GM12892 (cell line): ENCODE data around the gene MACROD2.

Experiments
- POLR2A ChIP-seq: IDR thresholded peaks from 2 replicates; pipeline ENCODE4 v1.6.1; 2011; ENCODE audit warnings: low read depth, low read length, control low read depth
- POLR2AphosphoS5 ChIP-seq: IDR thresholded peaks from 2 replicates; pipeline ENCODE4 v1.6.1; 2011; ENCODE audit warnings: low read depth, low read length, control low read depth

- TF ChIP-seq POLR2A (no peak), POLR2AphosphoS5 (no peak)
These were observed 527.8 kb downstream of the MACROD2 start for GRCh38 chr20:14523090-14523489.
